Measurements from ENCODE around the gene NECAB2.

GRCh38 chr16:84041881-84042280 is 73.8 kb downstream of the NECAB2 start:
- no peak for TF ChIP-seq CTCF (optimal IDR thresholded peaks at IDR 0.05 in 1 of 3, IDR thresholded peaks at IDR 0.05 in 1 of 3, conservative IDR thresholded peaks at IDR 0.05 in 1 of 3; ENCODE audit: extremely low read depth in 1 of 3, insufficient read depth in 2 of 3, low read length in 3 of 3)
- no peak for TF ChIP-seq EZH2 (IDR thresholded peaks at IDR 0.05; ENCODE audit: low read length)

All from keratinocyte (primary cell).